Calu3 (cell line): ENCODE measurements around the gene HM13. TPM values are rescaled to one million over a fixed set of nuclear protein-coding genes. Genes with fewer than 3 reads are reported as not detected.
"Not testable (repeated sequence)": the region's sequence is repeated elsewhere in the genome, so short reads cannot be mapped to it uniquely, and the experiment has no call there.

Source experiments
- BruUV-seq: library from RNA; stranded (reverse); fragments of 400-500 nt; replicated peaks from 2 replicates; lab custom pipeline; 2021; lab: Mats Ljungman, UMichigan
- CTCF ChIA-PET: fragments of 300-600 bp; sonication (Branson Sonifier 250); formaldehyde crosslinking; loops from one replicate; lab custom pipeline; 2022; ENCODE audit warnings: antibody characterized with exemption; lab: Charles Lee
- DNase-seq: peaks from one replicate; pipeline ENCODE4 v3.0.0; 2022
- H3K27ac Mint-ChIP-seq: one replicate; pipeline ENCODE4 v1.8.0; 2022; ENCODE audit warnings: mixed read lengths; ENCODE audit not compliant: unreplicated experiment
- H3K27me3 Mint-ChIP-seq: one replicate; pipeline ENCODE4 v1.8.0; 2022; ENCODE audit warnings: mixed read lengths; ENCODE audit not compliant: unreplicated experiment
- H3K36me3 Mint-ChIP-seq: one replicate; pipeline ENCODE4 v1.8.0; 2022; ENCODE audit warnings: mild to moderate bottlenecking, moderate library complexity, mixed read lengths; ENCODE audit not compliant: insufficient read depth, unreplicated experiment
- H3K4me1 Mint-ChIP-seq: one replicate; pipeline ENCODE4 v1.8.0; 2022; ENCODE audit warnings: mild to moderate bottlenecking, low read depth, mixed read lengths; ENCODE audit not compliant: unreplicated experiment
- H3K4me3 Mint-ChIP-seq: one replicate; pipeline ENCODE4 v1.8.0; 2022; ENCODE audit warnings: mild to moderate bottlenecking, low read depth, moderate library complexity, mixed read lengths; ENCODE audit not compliant: unreplicated experiment
- H3K9me3 Mint-ChIP-seq: one replicate; pipeline ENCODE4 v1.8.0; 2022; ENCODE audit warnings: low read depth, mixed read lengths; ENCODE audit not compliant: unreplicated experiment
- CTCF ChIP-seq: fragments of 200-600 bp; IDR thresholded peaks from one replicate; pipeline ENCODE4 v1.8.0; 2022; ENCODE audit warnings: antibody characterized with exemption; ENCODE audit not compliant: unreplicated experiment
- intact Hi-C: fragments of 100-400 bp; cut with micrococcal nuclease; formaldehyde crosslinking; loops from one replicate; pipeline ENCODE4 v1.10.0; 2022; ENCODE audit not compliant: unreplicated experiment
- total RNA-seq: library from RNA; stranded (reverse); gene quantifications from 2 replicates; pipeline ENCODE4 v1.2.3, GENCODE V29; 2022

The HM13 gene
- total RNA-seq, 1 experiment from 2014 or later, result 342 TPM

GRCh38 chr20:31573555-31574321 is 59.5 kb downstream of the HM13 start:
- DNase-seq, result peak; percentile 38
- no peaks in the 10 kb centered on the region for H3K27me3 Mint-ChIP-seq
- no peak for TF ChIP-seq CTCF
- H3K4me3 Mint-ChIP-seq, result peak overlapping the region; percentile 89
- peaks cover 61% of the 10 kb centered on the region for H3K36me3 Mint-ChIP-seq
- peaks cover 50% of the 10 kb centered on the region for H3K4me1 Mint-ChIP-seq
- H3K27ac Mint-ChIP-seq, result peak overlapping the region; percentile 98
- BruUV-seq, result TSS peak; percentile 92
- CTCF ChIA-PET, result interaction anchor here (0.7 to 25.3 kb wide), 19 partner anchors 11 to 150 kb away, joined by 3 to 1048 read pairs (median 8); partner anchors contain the start of gene ID1
- intact Hi-C loops, result loop anchor here (2.0 kb wide), 1 partner anchor 19 kb away; no protein-coding TSS in a partner anchor
- no peaks in the 10 kb centered on the region for H3K9me3 Mint-ChIP-seq

GRCh38 chr20:31574986-31575385 is 60.7 kb downstream of the HM13 start:
- H3K27ac Mint-ChIP-seq, result peak overlapping the region; percentile 98
- peaks cover 37% of the 10 kb centered on the region for H3K4me1 Mint-ChIP-seq
- CTCF ChIA-PET, result interaction anchor here (1.6 to 25.3 kb wide), 3 partner anchors 28 to 35 kb away, joined by 4 to 1048 read pairs (median 43); partner anchors contain the start of gene ID1
- H3K27me3 Mint-ChIP-seq, intact Hi-C loops, H3K4me3 Mint-ChIP-seq, DNase-seq, H3K9me3 Mint-ChIP-seq, BruUV-seq: not testable (repeated sequence)
- peaks cover 48% of the 10 kb centered on the region for H3K36me3 Mint-ChIP-seq

GRCh38 chr20:31576751-31577150 is 62.5 kb downstream of the HM13 start:
- TF ChIP-seq CTCF, result no peak
- CTCF ChIA-PET, result no interaction called here
- BruUV-seq, result no TSS peak
- no peak for DNase-seq
- Mint-ChIP-seq H3K27ac (peak overlapping the region; percentile 57), H3K9me3 (no peaks in the 10 kb centered on the region), H3K4me3 (no peak overlapping the region), H3K4me1 (peaks cover 23% of the 10 kb centered on the region), H3K36me3 (peaks cover 38% of the 10 kb centered on the region), H3K27me3 (no peaks in the 10 kb centered on the region)
- intact Hi-C loops, result no loop called here

GRCh38 chr20:31577194-31577593 is 63.0 kb downstream of the HM13 start:
- no TSS peak for BruUV-seq
- no peak for DNase-seq
- H3K9me3 Mint-ChIP-seq, result no peaks in the 10 kb centered on the region
- H3K4me3 Mint-ChIP-seq, result no peak overlapping the region
- intact Hi-C loops, result no loop called here
- peaks cover 19% of the 10 kb centered on the region for H3K4me1 Mint-ChIP-seq
- no peak overlapping the region for H3K27ac Mint-ChIP-seq
- no peak for TF ChIP-seq CTCF
- CTCF ChIA-PET, result no interaction called here
- peaks cover 34% of the 10 kb centered on the region for H3K36me3 Mint-ChIP-seq
- H3K27me3 Mint-ChIP-seq, result no peaks in the 10 kb centered on the region
